HAP-1 (cell line): Measurements from ENCODE around the gene CYSLTR2.

Source experiments
- DNase-seq, 2 experiments: peaks; one replicate each; pipeline ENCODE4 v3.0.0-alpha.2; 2016 to 2020; ENCODE audit warnings: low spot score in 2 of 2
- H3K27me3 ChIP-seq: fragments of 250-450 bp; sonication (Bioruptor Pico); 2 replicates; pipeline ENCODE4 v1.5.1; 2020; ENCODE audit warnings: low read depth, mild to moderate bottlenecking, moderate library complexity
- H3K36me3 ChIP-seq: fragments of 250-450 bp; sonication (Bioruptor Pico); replicated peaks from 2 replicates; pipeline ENCODE4 v1.5.1; 2020; ENCODE audit warnings: mild to moderate bottlenecking
- H3K4me1 ChIP-seq: fragments of 250-450 bp; sonication (Bioruptor Pico); 2 replicates; pipeline ENCODE4 v1.5.1; 2020; ENCODE audit warnings: mild to moderate bottlenecking
- H3K4me3 ChIP-seq: fragments of 250-450 bp; sonication (Bioruptor Pico); 2 replicates; pipeline ENCODE4 v1.5.1; 2020; ENCODE audit warnings: mild to moderate bottlenecking, moderate library complexity
- H3K9me3 ChIP-seq: fragments of 250-450 bp; sonication (Bioruptor Pico); 2 replicates; pipeline ENCODE4 v1.5.1; 2020; ENCODE audit warnings: mild to moderate bottlenecking, moderate library complexity
- in situ Hi-C: fragments of 300-500 bp; cut with MboI; formaldehyde crosslinking; loops from 3 replicates; pipeline ENCODE4 v1.14.3; 2020; ENCODE audit warnings: low sequenced_read_pairs, inconsistent platforms, mixed read lengths

The CYSLTR2 gene

GRCh38 chr13:48653472-48653939, at the start of gene CYSLTR2:
CYSLTR2 (plus strand) TSS chr13:48653929; CDS start chr13:48706818, 52,889 bp downstream.
- no peak for DNase-seq
- Histone ChIP-seq H3K4me3 (no peak within 1 kb of the TSS), H3K27me3 (peaks cover 3% of the 10 kb centered on the region; the same call in 1 of the 2 replicates), H3K9me3 (no peaks in the 10 kb centered on the region), H3K4me1 (no peaks in the 10 kb centered on the region; the same call in 1 of the 2 replicates), H3K36me3 (no peaks in the 10 kb centered on the region)
- in situ Hi-C loops = no loop called here

- Histone ChIP-seq H3K9me3 (no peaks in the 10 kb centered on the region), H3K4me1 (no peaks in the 10 kb centered on the region), H3K4me3 (no peak overlapping the region), H3K36me3 (no peaks in the 10 kb centered on the region), H3K27me3 (no peaks in the 10 kb centered on the region)
- in situ Hi-C loops = no loop called here
- no peak for DNase-seq
Measured at GRCh38 chr13:48615049-48615448, 38.7 kb upstream of the CYSLTR2 start.

GRCh38 chr13:48618937-48619336, 34.8 kb upstream of the CYSLTR2 start:
- no peaks in the 10 kb centered on the region for H3K4me1 ChIP-seq
- no peaks in the 10 kb centered on the region for H3K27me3 ChIP-seq
- no peak for DNase-seq
- H3K9me3 ChIP-seq = no peaks in the 10 kb centered on the region
- H3K36me3 ChIP-seq = no peaks in the 10 kb centered on the region
- no peak overlapping the region for H3K4me3 ChIP-seq
- in situ Hi-C loops = no loop called here

GRCh38 chr13:48621056-48621455, 32.7 kb upstream of the CYSLTR2 start:
- H3K27me3 ChIP-seq = no peaks in the 10 kb centered on the region
- no peaks in the 10 kb centered on the region for H3K4me1 ChIP-seq
- no peak for DNase-seq
- in situ Hi-C loops = no loop called here
- no peak overlapping the region for H3K4me3 ChIP-seq
- no peaks in the 10 kb centered on the region for H3K9me3 ChIP-seq
- no peaks in the 10 kb centered on the region for H3K36me3 ChIP-seq

GRCh38 chr13:48624016-48624415, 29.7 kb upstream of the CYSLTR2 start:
- Histone ChIP-seq H3K36me3 (no peaks in the 10 kb centered on the region), H3K4me1 (no peaks in the 10 kb centered on the region), H3K9me3 (no peaks in the 10 kb centered on the region), H3K27me3 (no peaks in the 10 kb centered on the region), H3K4me3 (no peak overlapping the region)
- no peak for DNase-seq
- in situ Hi-C loops = no loop called here

- in situ Hi-C loops = no loop called here
- no peak for DNase-seq
- no peaks in the 10 kb centered on the region for H3K9me3 ChIP-seq
- H3K4me3 ChIP-seq = no peak overlapping the region
- no peaks in the 10 kb centered on the region for H3K4me1 ChIP-seq
- H3K36me3 ChIP-seq = no peaks in the 10 kb centered on the region
- H3K27me3 ChIP-seq = no peaks in the 10 kb centered on the region
Measured at GRCh38 chr13:48624858-48625257, 28.9 kb upstream of the CYSLTR2 start.

GRCh38 chr13:48625413-48626076, 28.2 kb upstream of the CYSLTR2 start:
- Histone ChIP-seq H3K27me3 (no peaks in the 10 kb centered on the region), H3K4me1 (no peaks in the 10 kb centered on the region), H3K4me3 (no peak overlapping the region), H3K9me3 (no peaks in the 10 kb centered on the region), H3K36me3 (no peaks in the 10 kb centered on the region)
- DNase-seq = no peak
- in situ Hi-C loops = no loop called here

GRCh38 chr13:48626077-48626449, 27.7 kb upstream of the CYSLTR2 start:
- Histone ChIP-seq H3K36me3 (no peaks in the 10 kb centered on the region), H3K27me3 (no peaks in the 10 kb centered on the region), H3K4me1 (no peaks in the 10 kb centered on the region), H3K9me3 (no peaks in the 10 kb centered on the region), H3K4me3 (no peak overlapping the region)
- DNase-seq = no peak
- in situ Hi-C loops = no loop called here

GRCh38 chr13:48626726-48627451, 26.8 kb upstream of the CYSLTR2 start:
- in situ Hi-C loops = no loop called here
- H3K9me3 ChIP-seq = no peaks in the 10 kb centered on the region
- no peaks in the 10 kb centered on the region for H3K36me3 ChIP-seq
- H3K4me1 ChIP-seq = no peaks in the 10 kb centered on the region
- no peak for DNase-seq
- H3K4me3 ChIP-seq = no peak overlapping the region
- no peaks in the 10 kb centered on the region for H3K27me3 ChIP-seq

GRCh38 chr13:48629277-48629676, 24.5 kb upstream of the CYSLTR2 start:
- Histone ChIP-seq H3K36me3 (no peaks in the 10 kb centered on the region), H3K4me1 (no peaks in the 10 kb centered on the region), H3K4me3 (no peak overlapping the region), H3K9me3 (no peaks in the 10 kb centered on the region), H3K27me3 (no peaks in the 10 kb centered on the region)
- no peak for DNase-seq
- in situ Hi-C loops = no loop called here

- no peaks in the 10 kb centered on the region for H3K36me3 ChIP-seq
- H3K4me3 ChIP-seq = no peak overlapping the region
- in situ Hi-C loops = no loop called here
- no peaks in the 10 kb centered on the region for H3K4me1 ChIP-seq
- DNase-seq = no peak
- H3K9me3 ChIP-seq = no peaks in the 10 kb centered on the region
- no peaks in the 10 kb centered on the region for H3K27me3 ChIP-seq
Measured at GRCh38 chr13:48630291-48630690, 23.4 kb upstream of the CYSLTR2 start.

GRCh38 chr13:48630773-48631172, 23.0 kb upstream of the CYSLTR2 start:
- in situ Hi-C loops = no loop called here
- no peaks in the 10 kb centered on the region for H3K36me3 ChIP-seq
- DNase-seq = no peak

GRCh38 chr13:48631441-48631840, 22.3 kb upstream of the CYSLTR2 start:
- H3K4me1 ChIP-seq = no peaks in the 10 kb centered on the region
- no peaks in the 10 kb centered on the region for H3K27me3 ChIP-seq
- H3K9me3 ChIP-seq = no peaks in the 10 kb centered on the region
- H3K36me3 ChIP-seq = no peaks in the 10 kb centered on the region
- no peak overlapping the region for H3K4me3 ChIP-seq
- in situ Hi-C loops = no loop called here
- DNase-seq = no peak

More at GRCh38 chr13:48630773-48631172, 23.0 kb upstream of the CYSLTR2 start:
- Histone ChIP-seq H3K4me1 (no peaks in the 10 kb centered on the region), H3K4me3 (no peak overlapping the region), H3K27me3 (no peaks in the 10 kb centered on the region), H3K9me3 (no peaks in the 10 kb centered on the region)

GRCh38 chr13:48633700-48634099, 20.0 kb upstream of the CYSLTR2 start:
- DNase-seq = no peak
- H3K9me3 ChIP-seq = no peaks in the 10 kb centered on the region
- no peaks in the 10 kb centered on the region for H3K4me1 ChIP-seq
- no peak overlapping the region for H3K4me3 ChIP-seq
- H3K36me3 ChIP-seq = no peaks in the 10 kb centered on the region
- no peaks in the 10 kb centered on the region for H3K27me3 ChIP-seq
- in situ Hi-C loops = no loop called here
